Panc1 (cell line): Measurements from ENCODE around the gene TRANK1.
A peak's percentile ranks its signal among the peaks of the same experiment; 100 is the strongest.

ENCODE experiments used
- CTCF ChIP-seq: fragments of 450-650 bp; IDR thresholded peaks from 2 replicates; pipeline ENCODE4 v1.5.1; 2017; ENCODE audit warnings: mild to moderate bottlenecking
- REST ChIP-seq, 2 experiments: IDR thresholded peaks; 2 replicates each; pipeline ENCODE4 v1.6.1; 2011 to 2012; ENCODE audit warnings: low read depth in 2 of 2, control low read depth in 1 of 2, low read length in 1 of 2, mild to moderate bottlenecking in 1 of 2, moderate library complexity in 1 of 2; ENCODE audit not compliant: insufficient read depth in 1 of 2

DNA sequence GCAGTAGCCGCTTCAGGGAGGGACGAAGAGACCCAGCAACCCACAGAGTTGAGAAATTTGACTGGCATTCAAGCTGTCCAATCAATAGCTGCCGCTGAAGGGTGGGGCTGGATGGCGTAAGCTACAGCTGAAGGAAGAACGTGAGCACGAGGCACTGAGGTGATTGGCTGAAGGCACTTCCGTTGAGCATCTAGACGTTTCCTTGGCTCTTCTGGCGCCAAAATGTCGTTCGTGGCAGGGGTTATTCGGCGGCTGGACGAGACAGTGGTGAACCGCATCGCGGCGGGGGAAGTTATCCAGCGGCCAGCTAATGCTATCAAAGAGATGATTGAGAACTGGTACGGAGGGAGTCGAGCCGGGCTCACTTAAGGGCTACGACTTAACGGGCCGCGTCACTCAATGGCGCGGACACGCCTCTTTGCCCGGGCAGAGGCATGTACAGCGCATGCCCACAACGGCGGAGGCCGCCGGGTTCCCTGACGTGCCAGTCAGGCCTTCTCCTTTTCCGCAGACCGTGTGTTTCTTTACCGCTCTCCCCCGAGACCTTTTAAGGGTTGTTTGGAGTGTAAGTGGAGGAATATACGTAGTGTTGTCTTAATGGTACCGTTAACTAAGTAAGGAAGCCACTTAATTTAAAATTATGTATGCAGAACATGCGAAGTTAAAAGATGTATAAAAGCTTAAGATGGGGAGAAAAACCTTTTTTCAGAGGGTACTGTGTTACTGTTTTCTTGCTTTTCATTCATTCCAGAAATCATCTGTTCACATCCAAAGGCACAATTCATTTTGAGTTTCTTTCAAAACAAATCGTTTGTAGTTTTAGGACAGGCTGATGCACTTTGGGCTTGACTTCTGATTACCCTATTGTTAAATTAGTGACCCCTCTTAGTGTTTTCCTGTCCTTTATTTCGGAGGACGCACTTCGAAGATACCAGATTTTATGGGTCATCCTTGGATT lies 48.8 kb upstream of the TRANK1 start, which contains the start of gene MLH1:
- TF ChIP-seq CTCF (no peak), REST (IDR thresholded peaks at IDR 0.05; ENCODE audit: insufficient read depth in 1 of 2, low read depth in 2 of 2, low read length in 1 of 2) (peak in 1 of 2 experiments; percentile 37; a peak in 1 of 4 replicates)
